CD4-positive, alpha-beta memory T cell (primary cell): ENCODE data around the gene BTRC. TPM values are rescaled to one million over a fixed set of nuclear protein-coding genes. Genes with fewer than 3 reads are reported as not detected.
A peak's percentile ranks its signal among the peaks of the same experiment; 100 is the strongest.
"Not testable (repeated sequence)": the region's sequence is repeated elsewhere in the genome, so short reads cannot be mapped to it uniquely, and the experiment has no call there.

Experiments used
- CTCF ChIA-PET: fragments of 350-600 bp; sonication (Branson Sonifier 250); formaldehyde crosslinking; loops from one replicate; lab custom pipeline; 2021; ENCODE audit warnings: inconsistent platforms; ENCODE audit not compliant: partially characterized antibody; lab: Charles Lee
- POLR2A ChIA-PET: fragments of 350-600 bp; sonication (Branson Sonifier 250); formaldehyde crosslinking; loops from one replicate; lab custom pipeline; 2021; ENCODE audit not compliant: partially characterized antibody; lab: Charles Lee
- DNase-seq, 5 donors: peaks; one replicate each; pipeline versions ENCODE4 v3.0.0 to v3.0.0-alpha.2; 2020 to 2022; ENCODE audit warnings: mixed read lengths in 1 of 5
- H3K27ac ChIP-seq: one replicate; pipeline ENCODE4 v1.7.0; 2013; ENCODE audit warnings: low read depth, low read length
- H3K27me3 ChIP-seq: 2 replicates; pipeline ENCODE4 v1.7.0; 2013; ENCODE audit warnings: mild to moderate bottlenecking, low read length, moderate library complexity; ENCODE audit not compliant: insufficient read depth
- H3K36me3 ChIP-seq: 2 replicates; pipeline ENCODE4 v1.7.0; 2013; ENCODE audit warnings: mild to moderate bottlenecking, low read length, moderate library complexity; ENCODE audit not compliant: insufficient read depth
- H3K4me1 ChIP-seq: 2 replicates; pipeline ENCODE4 v1.7.0; 2013; ENCODE audit warnings: mild to moderate bottlenecking, low read length, moderate library complexity; ENCODE audit not compliant: insufficient read depth
- H3K4me3 ChIP-seq, 2 donors: one replicate each; pipeline ENCODE4 v1.7.0; 2013; ENCODE audit warnings: low read length in 2 of 2, mild to moderate bottlenecking in 1 of 2
- H3K9me3 ChIP-seq, 2 donors: one replicate each; pipeline ENCODE4 v1.7.0; 2013; ENCODE audit warnings: low read length in 2 of 2, control low read depth in 1 of 2; ENCODE audit not compliant: control insufficient read depth in 1 of 2
- H3K27ac Mint-ChIP-seq, 7 donors: one replicate each; pipeline ENCODE4 v1.8.0; 2020 to 2021; ENCODE audit warnings: mixed read lengths in 7 of 7, mild to moderate bottlenecking in 6 of 7, inconsistent platforms in 3 of 7, moderate library complexity in 3 of 7
- H3K27me3 Mint-ChIP-seq, 2 donors: one replicate each; pipeline ENCODE4 v1.8.0; 2020 to 2021; ENCODE audit warnings: mixed read lengths in 2 of 2
- H3K36me3 Mint-ChIP-seq, 2 donors: one replicate each; pipeline ENCODE4 v1.8.0; 2020 to 2021; ENCODE audit warnings: mixed read lengths in 2 of 2, inconsistent platforms in 1 of 2, mild to moderate bottlenecking in 1 of 2
- H3K4me1 Mint-ChIP-seq, 4 donors: one replicate each; pipeline ENCODE4 v1.8.0; 2020 to 2021; ENCODE audit warnings: mixed read lengths in 4 of 4, mild to moderate bottlenecking in 1 of 4
- H3K4me3 Mint-ChIP-seq, 8 donors: one replicate each; pipeline ENCODE4 v1.8.0; 2020 to 2021; ENCODE audit warnings: mixed read lengths in 8 of 8, mild to moderate bottlenecking in 7 of 8, moderate library complexity in 6 of 8, inconsistent platforms in 3 of 8
- H3K9me3 Mint-ChIP-seq, 8 donors: one replicate each; pipeline ENCODE4 v1.8.0; 2020 to 2021; ENCODE audit warnings: mixed read lengths in 8 of 8, mild to moderate bottlenecking in 5 of 8, inconsistent platforms in 3 of 8, moderate library complexity in 1 of 8
- intact Hi-C: fragments of 100-400 bp; cut with micrococcal nuclease; formaldehyde crosslinking; loops from one replicate; pipeline ENCODE4 v1.15.1; 2023
- polyA plus RNA-seq, 2 donors: library from polyadenylated mRNA; unstranded; fragments of 300-500 nt; fragmentation: Illumina TruSeq; gene quantifications; one replicate each; pipeline ENCODE4 v1.2.3, GENCODE V29; 2021
- total RNA-seq, 2 experiments: library from RNA; stranded (reverse); gene quantifications; one replicate each; pipeline ENCODE4 v1.2.3, GENCODE V29; 2021

The BTRC gene
- total and polyA plus RNA-seq, 4 experiments from 2014 or later, result 6.7 to 21.3 (median 16.0) TPM

GRCh38 chr10:101351017-101351416, 2.9 kb upstream of the BTRC start:
- POLR2A ChIA-PET, result no interaction called here
- H3K27ac ChIP-seq, result no peak overlapping the region
- H3K4me3 Mint-ChIP-seq, result no peak overlapping the region
- no peaks in the 10 kb centered on the region for H3K9me3 ChIP-seq
- H3K36me3 Mint-ChIP-seq, result peaks cover 0 to 9% of the 10 kb centered on the region in 2 donors
- peaks cover 0 to 7% (median 0%) of the 10 kb centered on the region in 8 donors for H3K9me3 Mint-ChIP-seq
- CTCF ChIA-PET, result no interaction called here
- no peak for DNase-seq
- H3K4me1 Mint-ChIP-seq, result peaks cover 14 to 24% (median 18%) of the 10 kb centered on the region in 4 donors
- no peak overlapping the region for H3K4me3 ChIP-seq
- H3K27me3 ChIP-seq, result no peaks in the 10 kb centered on the region
- H3K27me3 Mint-ChIP-seq, result peaks cover 9 to 14% of the 10 kb centered on the region in 2 donors
- H3K27ac Mint-ChIP-seq, result no peak overlapping the region
- peaks cover 21% of the 10 kb centered on the region for H3K4me1 ChIP-seq
- intact Hi-C loops, result loop anchor here (5.0 to 10.0 kb wide), 4 partner anchors 286 to 1566 kb away; partner anchors contain the start of genes ARMH3, BLOC1S2, CNNM2 and KAZALD1
- no peaks in the 10 kb centered on the region for H3K36me3 ChIP-seq

DNA sequence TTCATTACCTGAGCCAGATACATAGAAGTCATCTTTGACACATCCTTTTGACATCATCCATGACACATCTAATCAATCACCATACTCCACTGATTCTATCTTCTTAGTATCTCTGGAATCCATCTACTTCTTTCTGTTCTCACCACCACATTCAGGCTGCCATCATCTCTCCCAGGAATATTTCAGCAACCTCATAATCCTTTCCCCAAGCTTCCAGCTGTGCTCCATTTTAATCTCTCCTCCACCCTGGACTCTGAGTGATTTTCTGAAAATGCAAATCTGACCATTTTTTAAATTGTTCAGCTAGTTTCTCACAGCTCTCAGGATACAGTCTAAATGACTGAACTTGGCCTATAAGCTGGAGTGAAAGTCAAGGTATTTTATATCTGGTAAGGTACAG, 2.5 kb upstream of the BTRC start:
- H3K27me3 ChIP-seq, result no peaks in the 10 kb centered on the region
- H3K36me3 Mint-ChIP-seq, result peaks cover 0 to 9% of the 10 kb centered on the region in 2 donors
- no peak overlapping the region for H3K4me3 Mint-ChIP-seq
- H3K4me1 ChIP-seq, result peaks cover 22% of the 10 kb centered on the region
- intact Hi-C loops, result loop anchor here (5.0 to 10.0 kb wide), 4 partner anchors 287 to 1566 kb away; partner anchors contain the start of genes ARMH3, BLOC1S2, CNNM2 and KAZALD1
- peaks cover 0 to 7% (median 0%) of the 10 kb centered on the region in 8 donors for H3K9me3 Mint-ChIP-seq
- CTCF ChIA-PET, result interaction anchor here (1.2 kb wide), 1 partner anchor 137 kb away, joined by 3 read pairs; no protein-coding TSS in a partner anchor
- H3K27me3 Mint-ChIP-seq, result peaks cover 9 to 14% of the 10 kb centered on the region in 2 donors
- peaks cover 14 to 29% (median 20%) of the 10 kb centered on the region in 4 donors for H3K4me1 Mint-ChIP-seq
- POLR2A ChIA-PET, result no interaction called here
- no peak overlapping the region for H3K27ac ChIP-seq
- no peaks in the 10 kb centered on the region for H3K36me3 ChIP-seq
- H3K4me3 ChIP-seq, result no peak overlapping the region
- H3K9me3 ChIP-seq, result no peaks in the 10 kb centered on the region
- H3K27ac Mint-ChIP-seq, result no peak overlapping the region
- DNase-seq, result no peak

DNA sequence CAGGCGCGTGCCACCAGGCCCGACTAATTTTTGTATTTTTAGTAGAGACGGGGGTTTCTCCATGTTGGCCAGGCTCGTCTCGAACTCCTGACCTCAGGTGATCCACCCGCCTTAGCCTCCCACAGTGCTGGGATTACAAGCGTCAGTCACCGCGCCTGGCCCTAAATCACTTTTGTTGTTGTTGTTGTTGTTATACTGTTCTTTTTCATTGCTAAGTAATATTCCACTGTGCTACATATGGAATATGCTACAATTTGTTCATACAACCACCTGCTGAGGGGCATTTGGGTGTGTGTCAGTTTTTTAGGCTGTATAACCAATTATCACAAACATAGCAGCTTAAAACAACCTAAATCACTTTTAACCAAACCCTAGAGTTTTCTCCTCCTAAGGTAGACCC, 1.1 kb upstream of the BTRC start:
- H3K36me3 Mint-ChIP-seq, H3K9me3 ChIP-seq, H3K27ac ChIP-seq, DNase-seq, H3K9me3 Mint-ChIP-seq, H3K36me3 ChIP-seq, POLR2A ChIA-PET, H3K4me3 Mint-ChIP-seq, H3K27me3 ChIP-seq: not testable (repeated sequence)
- H3K27me3 Mint-ChIP-seq, result peaks cover 9 to 14% of the 10 kb centered on the region in 2 donors
- H3K4me1 Mint-ChIP-seq, result peaks cover 14 to 32% (median 22%) of the 10 kb centered on the region in 4 donors
- intact Hi-C loops, result loop anchor here (2.0 to 10.0 kb wide), 5 partner anchors 288 to 1564 kb away; partner anchors contain the start of genes ARMH3, BLOC1S2, CNNM2 and GBF1
- Histone ChIP-seq H3K4me3 (peak overlapping the region in 1 of 2 donors; percentile 18), H3K4me1 (peaks cover 22% of the 10 kb centered on the region)
- CTCF ChIA-PET, result interaction anchor here (1.2 kb wide), 1 partner anchor 139 kb away, joined by 3 read pairs; no protein-coding TSS in a partner anchor
- peak overlapping the region in 1 of 7 donors; percentile 98 for H3K27ac Mint-ChIP-seq

DNA sequence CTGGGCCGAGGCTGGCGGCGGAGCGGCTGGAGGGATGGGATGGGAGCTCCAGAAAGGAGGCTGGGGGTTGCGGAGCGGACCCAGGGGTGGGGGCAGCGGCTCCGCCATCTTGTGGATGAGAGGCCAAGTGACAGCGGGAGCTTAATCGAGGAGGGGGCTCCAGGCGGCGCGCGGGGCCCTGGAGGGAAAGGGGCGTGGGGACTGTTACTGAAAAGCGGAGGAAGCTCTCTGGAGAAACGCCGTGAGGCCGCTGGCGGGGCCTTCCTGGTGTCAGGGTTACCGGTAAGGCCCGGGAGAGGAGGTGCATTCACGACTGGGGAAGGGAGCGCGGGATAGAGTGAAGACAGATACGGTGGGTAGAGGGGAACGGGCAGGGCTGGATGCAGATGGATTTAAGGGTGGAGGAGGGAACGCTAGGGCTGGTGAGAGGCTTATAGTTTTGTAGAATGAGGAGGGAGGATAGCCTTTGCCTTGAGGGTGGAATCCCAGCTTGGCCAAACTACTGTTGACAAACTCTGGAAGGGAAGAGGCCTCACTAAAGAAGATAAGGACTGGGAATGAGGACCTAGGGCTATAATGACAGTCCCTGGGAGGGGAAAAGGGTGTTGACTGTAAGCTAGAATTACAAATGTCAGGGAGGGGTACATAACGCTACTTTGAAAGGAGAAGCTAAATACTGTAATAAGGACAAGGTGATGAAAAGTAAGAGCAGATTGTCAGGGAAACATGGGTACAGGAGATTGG, 535 bp downstream of the BTRC start:
- Mint-ChIP-seq H3K9me3 (peaks cover 0 to 7% (median 0%) of the 10 kb centered on the region in 8 donors), H3K4me1 (peaks cover 16 to 36% (median 27%) of the 10 kb centered on the region in 4 donors), H3K4me3 (peak overlapping the region; percentile 95 to 99 (median 98)), H3K27me3 (peaks cover 5 to 9% of the 10 kb centered on the region in 2 donors), H3K27ac (peak overlapping the region; percentile 94 to 99 (median 98)), H3K36me3 (peaks cover 0 to 9% of the 10 kb centered on the region in 2 donors)
- Histone ChIP-seq H3K27ac (peak overlapping the region; percentile 85), H3K36me3 (no peaks in the 10 kb centered on the region), H3K27me3 (no peaks in the 10 kb centered on the region), H3K4me1 (peaks cover 22% of the 10 kb centered on the region), H3K4me3 (peak overlapping the region; percentile 79 to 89), H3K9me3 (no peaks in the 10 kb centered on the region)
- DNase-seq, result peak in 1 of 5 donors; percentile 58
- CTCF ChIA-PET, result interaction anchor here (0.6 to 1.5 kb wide), 3 partner anchors 18 to 150 kb away, joined by 3 read pairs; no protein-coding TSS in a partner anchor
- intact Hi-C loops, result loop anchor here (5.0 to 10.0 kb wide), 4 partner anchors 290 to 1563 kb away; partner anchors contain the start of genes ARMH3, BLOC1S2, CNNM2 and KAZALD1
- POLR2A ChIA-PET, result interaction anchor here (0.7 to 1.4 kb wide), 3 partner anchors 9 to 17 kb away, joined by 3 to 7 read pairs (median 4); no protein-coding TSS in a partner anchor

- Histone ChIP-seq H3K4me3 (peak overlapping the region in 1 of 2 donors; percentile 89), H3K27ac (peak overlapping the region; percentile 85), H3K27me3 (no peaks in the 10 kb centered on the region), H3K4me1 (peaks cover 22% of the 10 kb centered on the region), H3K9me3 (no peaks in the 10 kb centered on the region), H3K36me3 (no peaks in the 10 kb centered on the region)
- ChIA-PET CTCF (interaction anchor here (1.3 to 1.5 kb wide), 2 partner anchors 18 to 112 kb away, joined by 3 read pairs; no protein-coding TSS in a partner anchor), POLR2A (interaction anchor here (1.0 to 1.4 kb wide), 2 partner anchors 8 to 11 kb away, joined by 4 to 7 read pairs; no protein-coding TSS in a partner anchor)
- intact Hi-C loops, result loop anchor here (10.0 kb wide), 1 partner anchor 290 kb away; the partner anchor contains the start of gene KAZALD1
- DNase-seq, result no peak
- peak overlapping the region; percentile 95 to 99 (median 98) for H3K4me3 Mint-ChIP-seq
- peak overlapping the region; percentile 21 to 99 (median 97) for H3K27ac Mint-ChIP-seq
- peaks cover 0 to 7% (median 0%) of the 10 kb centered on the region in 8 donors for H3K9me3 Mint-ChIP-seq
- H3K4me1 Mint-ChIP-seq, result peaks cover 16 to 36% (median 27%) of the 10 kb centered on the region in 4 donors
- H3K27me3 Mint-ChIP-seq, result peaks cover 5 to 9% of the 10 kb centered on the region in 2 donors
- peaks cover 0 to 9% of the 10 kb centered on the region in 2 donors for H3K36me3 Mint-ChIP-seq
Measured at GRCh38 chr10:101355072-101355706, 1.2 kb downstream of the BTRC start.

GRCh38 chr10:101356132-101356531, 2.2 kb downstream of the BTRC start:
- peaks cover 0 to 7% (median 0%) of the 10 kb centered on the region in 8 donors for H3K9me3 Mint-ChIP-seq

More at GRCh38 chr10:101356132-101356531, 2.2 kb downstream of the BTRC start:
- no peaks in the 10 kb centered on the region for H3K9me3 ChIP-seq
- Mint-ChIP-seq H3K4me3 (no peak overlapping the region), H3K4me1 (peaks cover 16 to 36% (median 27%) of the 10 kb centered on the region in 4 donors), H3K27ac (peak overlapping the region in 1 of 7 donors; percentile 27), H3K27me3 (peaks cover 0 to 4% of the 10 kb centered on the region in 2 donors), H3K36me3 (peaks cover 0 to 9% of the 10 kb centered on the region in 2 donors)
- no peaks in the 10 kb centered on the region for H3K36me3 ChIP-seq
- H3K4me3 ChIP-seq, result no peak overlapping the region
- H3K27ac ChIP-seq, result no peak overlapping the region
- H3K27me3 ChIP-seq, result no peaks in the 10 kb centered on the region
- DNase-seq, result no peak
- POLR2A ChIA-PET, result no interaction called here
- CTCF ChIA-PET, result no interaction called here
- peaks cover 22% of the 10 kb centered on the region for H3K4me1 ChIP-seq
- intact Hi-C loops, result loop anchor here (10.0 kb wide), 1 partner anchor 291 kb away; the partner anchor contains the start of gene KAZALD1
